HEK293 (cell line): ENCODE measurements around the gene GALNTL6.

Experiments
- ZBTB7A ChIP-seq: fragments of 450-650 bp; formaldehyde crosslinking; IDR thresholded peaks from 2 replicates; pipeline ENCODE4 v1.5.1; 2016; ENCODE audit warnings: low read depth, missing biosample characterization, missing genetic modification characterization
- ZNF23 ChIP-seq: fragments of 450-650 bp; formaldehyde crosslinking; IDR thresholded peaks from 2 replicates; pipeline ENCODE4 v1.5.1; 2016; ENCODE audit warnings: missing biosample characterization, missing genetic modification characterization, borderline replicate concordance
- ZNF548 ChIP-seq: fragments of 450-650 bp; formaldehyde crosslinking; IDR thresholded peaks from 2 replicates; pipeline ENCODE4 v1.5.1; 2016; ENCODE audit warnings: missing biosample characterization, missing genetic modification characterization
- TF ChIP-seq, protein P1 (sequence below): sonication (generic); formaldehyde crosslinking; IDR thresholded peaks from 2 replicates; pipeline ENCODE4 v1.8.1; 2022; ENCODE audit warnings: mild to moderate bottlenecking, moderate library complexity, missing genetic modification reagents
- TF ChIP-seq, protein P2 (sequence below): fragments of 450-650 bp; formaldehyde crosslinking; IDR thresholded peaks from 2 replicates; pipeline ENCODE4 v1.5.1; 2017; ENCODE audit warnings: missing biosample characterization, missing genetic modification characterization

GRCh38 chr4:172963498-172964294 lies 1150.5 kb downstream of the GALNTL6 start:
- TF ChIP-seq, protein P1, sequence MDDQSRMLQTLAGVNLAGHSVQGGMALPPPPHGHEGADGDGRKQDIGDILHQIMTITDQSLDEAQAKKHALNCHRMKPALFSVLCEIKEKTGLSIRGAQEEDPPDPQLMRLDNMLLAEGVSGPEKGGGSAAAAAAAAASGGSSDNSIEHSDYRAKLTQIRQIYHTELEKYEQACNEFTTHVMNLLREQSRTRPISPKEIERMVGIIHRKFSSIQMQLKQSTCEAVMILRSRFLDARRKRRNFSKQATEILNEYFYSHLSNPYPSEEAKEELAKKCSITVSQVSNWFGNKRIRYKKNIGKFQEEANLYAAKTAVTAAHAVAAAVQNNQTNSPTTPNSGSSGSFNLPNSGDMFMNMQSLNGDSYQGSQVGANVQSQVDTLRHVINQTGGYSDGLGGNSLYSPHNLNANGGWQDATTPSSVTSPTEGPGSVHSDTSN (CRISPR knock-in tag), result no peak
- TF ChIP-seq ZNF548 (tag by site-specific recombination), result no peak
- no peak for TF ChIP-seq ZBTB7A (tag by site-specific recombination)
- TF ChIP-seq, protein P2, sequence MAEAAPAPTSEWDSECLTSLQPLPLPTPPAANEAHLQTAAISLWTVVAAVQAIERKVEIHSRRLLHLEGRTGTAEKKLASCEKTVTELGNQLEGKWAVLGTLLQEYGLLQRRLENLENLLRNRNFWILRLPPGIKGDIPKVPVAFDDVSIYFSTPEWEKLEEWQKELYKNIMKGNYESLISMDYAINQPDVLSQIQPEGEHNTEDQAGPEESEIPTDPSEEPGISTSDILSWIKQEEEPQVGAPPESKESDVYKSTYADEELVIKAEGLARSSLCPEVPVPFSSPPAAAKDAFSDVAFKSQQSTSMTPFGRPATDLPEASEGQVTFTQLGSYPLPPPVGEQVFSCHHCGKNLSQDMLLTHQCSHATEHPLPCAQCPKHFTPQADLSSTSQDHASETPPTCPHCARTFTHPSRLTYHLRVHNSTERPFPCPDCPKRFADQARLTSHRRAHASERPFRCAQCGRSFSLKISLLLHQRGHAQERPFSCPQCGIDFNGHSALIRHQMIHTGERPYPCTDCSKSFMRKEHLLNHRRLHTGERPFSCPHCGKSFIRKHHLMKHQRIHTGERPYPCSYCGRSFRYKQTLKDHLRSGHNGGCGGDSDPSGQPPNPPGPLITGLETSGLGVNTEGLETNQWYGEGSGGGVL (tag by site-specific recombination), result no peak
- TF ChIP-seq ZNF23 (tag by site-specific recombination), result no peak
